Thyroid gland (tissue), 4 donors: ENCODE results near the gene ROPN1.

Source experiments
- POLR2A ChIP-seq, 2 donors: fragments of 450-650 bp; IDR thresholded peaks; one replicate each; pipeline ENCODE4 v1.6.1; 2017; ENCODE audit warnings: antibody characterized with exemption in 2 of 2, mild to moderate bottlenecking in 2 of 2, moderate library complexity in 1 of 2
- TF ChIP-seq, protein P1 (sequence below), 6 experiments: fragments of 200-600 bp in 3 of 6; fragments of 450-650 bp in 3 of 6; sonication (generic) in 3 of 6; IDR thresholded peaks; one replicate each; pipeline ENCODE4 v1.5.1; 2016 to 2019; ENCODE audit warnings: antibody characterized with exemption in 6 of 6, mild to moderate bottlenecking in 2 of 6, inconsistent platforms in 1 of 6, moderate library complexity in 1 of 6

DNA sequence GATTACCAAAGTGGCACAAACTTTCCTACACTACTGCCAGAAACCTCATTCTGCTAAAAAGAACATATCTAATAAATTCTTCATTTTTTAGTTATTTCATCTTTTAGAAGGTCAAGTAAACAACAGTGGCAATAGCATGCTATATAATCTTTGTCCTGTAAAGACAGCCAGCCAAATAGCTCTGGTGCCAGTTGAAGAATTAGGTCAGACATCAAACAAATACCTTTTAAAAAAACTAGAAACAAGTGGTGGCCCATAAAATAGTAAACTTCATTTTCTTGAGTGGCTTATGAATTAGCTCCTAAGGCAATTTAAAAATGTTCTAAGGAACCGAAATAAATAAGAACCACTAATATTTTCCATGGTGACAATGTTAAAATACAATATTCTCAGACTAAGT lies 50.4 kb downstream of the ROPN1 start:
- TF ChIP-seq, protein P1, sequence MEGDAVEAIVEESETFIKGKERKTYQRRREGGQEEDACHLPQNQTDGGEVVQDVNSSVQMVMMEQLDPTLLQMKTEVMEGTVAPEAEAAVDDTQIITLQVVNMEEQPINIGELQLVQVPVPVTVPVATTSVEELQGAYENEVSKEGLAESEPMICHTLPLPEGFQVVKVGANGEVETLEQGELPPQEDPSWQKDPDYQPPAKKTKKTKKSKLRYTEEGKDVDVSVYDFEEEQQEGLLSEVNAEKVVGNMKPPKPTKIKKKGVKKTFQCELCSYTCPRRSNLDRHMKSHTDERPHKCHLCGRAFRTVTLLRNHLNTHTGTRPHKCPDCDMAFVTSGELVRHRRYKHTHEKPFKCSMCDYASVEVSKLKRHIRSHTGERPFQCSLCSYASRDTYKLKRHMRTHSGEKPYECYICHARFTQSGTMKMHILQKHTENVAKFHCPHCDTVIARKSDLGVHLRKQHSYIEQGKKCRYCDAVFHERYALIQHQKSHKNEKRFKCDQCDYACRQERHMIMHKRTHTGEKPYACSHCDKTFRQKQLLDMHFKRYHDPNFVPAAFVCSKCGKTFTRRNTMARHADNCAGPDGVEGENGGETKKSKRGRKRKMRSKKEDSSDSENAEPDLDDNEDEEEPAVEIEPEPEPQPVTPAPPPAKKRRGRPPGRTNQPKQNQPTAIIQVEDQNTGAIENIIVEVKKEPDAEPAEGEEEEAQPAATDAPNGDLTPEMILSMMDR (IDR thresholded peaks at IDR 0.05): no peak
- no peak for TF ChIP-seq POLR2A (IDR thresholded peaks at IDR 0.05)
